Upper lobe of right lung (tissue), 1 donor: ENCODE measurements around the gene POU3F1. TPM values are rescaled to one million over a fixed set of nuclear protein-coding genes. Genes with fewer than 3 reads are reported as not detected.
A peak's percentile ranks its signal among the peaks of the same experiment; 100 is the strongest.

Source experiments
- ATAC-seq: fragments of 200-7000 bp; cut with Tn5 transposase; one replicate; pipeline ENCODE4 v1.9.1; 2020; ENCODE audit warnings: mild to moderate bottlenecking, moderate library complexity
- DNase-seq: peaks from one replicate; pipeline ENCODE4 v3.0.0-alpha.2; 2020
- H3K27ac ChIP-seq: fragments of 200-600 bp; one replicate; pipeline ENCODE4 v1.8.0; 2022
- H3K27me3 ChIP-seq: fragments of 200-600 bp; one replicate; pipeline ENCODE4 v1.8.0; 2022; ENCODE audit warnings: mild to moderate bottlenecking
- H3K36me3 ChIP-seq: fragments of 200-600 bp; one replicate; pipeline ENCODE4 v1.8.0; 2022
- H3K4me1 ChIP-seq: fragments of 200-600 bp; one replicate; pipeline ENCODE4 v1.8.0; 2022
- H3K4me3 ChIP-seq: fragments of 200-600 bp; one replicate; pipeline ENCODE4 v1.8.0; 2022; ENCODE audit warnings: mild to moderate bottlenecking
- H3K9me3 ChIP-seq: fragments of 200-600 bp; one replicate; pipeline ENCODE4 v1.8.0; 2022
- CTCF ChIP-seq: fragments of 200-600 bp; IDR thresholded peaks from one replicate; pipeline ENCODE4 v1.8.0; 2022; ENCODE audit warnings: antibody characterized with exemption
- intact Hi-C: fragments of 100-400 bp; cut with DNase I; formaldehyde crosslinking; loops from one replicate; pipeline ENCODE4 v1.11.0; 2022
- total RNA-seq: library from RNA; stranded (reverse); fragmentation: NEBNext Ultra II Directional; extraction: Animal tissue kit (Norgen Biotek cat#: 25700); gene quantifications from one replicate; pipeline ENCODE4 v1.2.1, GENCODE V29; 2021
- donor health status: DM: no; HTN: yes; CAD: no; lungs with severe emphysema.

The POU3F1 gene
- total RNA-seq, 1 donor from 2014 or later = not detected

GRCh38 chr1:38045401-38046332 lies 926 bp downstream of the POU3F1 start:
- peaks cover 56% of the 10 kb centered on the region for H3K27me3 ChIP-seq
- ATAC-seq (no peak), DNase-seq (peak; percentile 81)
- H3K36me3 ChIP-seq = no peaks in the 10 kb centered on the region
- no peak overlapping the region for H3K4me3 ChIP-seq
- intact Hi-C loops = no loop called here
- H3K9me3 ChIP-seq = no peaks in the 10 kb centered on the region
- H3K4me1 ChIP-seq = peaks cover 24% of the 10 kb centered on the region
- TF ChIP-seq CTCF = no peak
- H3K27ac ChIP-seq = no peak overlapping the region

GRCh38 chr1:38044221-38045215 lies 2.1 kb downstream of the POU3F1 start:
- H3K9me3 ChIP-seq = no peaks in the 10 kb centered on the region
- no peak overlapping the region for H3K27ac ChIP-seq
- H3K4me3 ChIP-seq = peak overlapping the region; percentile 16
- DNase-seq = peak; percentile 63
- intact Hi-C loops = no loop called here
- ATAC-seq = no peak
- H3K27me3 ChIP-seq = peaks cover 60% of the 10 kb centered on the region
- TF ChIP-seq CTCF = no peak
- peaks cover 24% of the 10 kb centered on the region for H3K4me1 ChIP-seq
- no peaks in the 10 kb centered on the region for H3K36me3 ChIP-seq

- H3K27me3 ChIP-seq = peaks cover 61% of the 10 kb centered on the region
Measured at GRCh38 chr1:38043036-38043747, 3.4 kb downstream of the POU3F1 start.

GRCh38 chr1:38041936-38042834 lies 4.4 kb downstream of the POU3F1 start:
- Histone ChIP-seq H3K36me3 (no peaks in the 10 kb centered on the region), H3K27me3 (peaks cover 61% of the 10 kb centered on the region), H3K4me3 (no peak overlapping the region), H3K27ac (no peak overlapping the region), H3K9me3 (no peaks in the 10 kb centered on the region), H3K4me1 (peaks cover 16% of the 10 kb centered on the region)
- intact Hi-C loops = no loop called here
- no peak for TF ChIP-seq CTCF
- DNase-seq (peak; percentile 42), ATAC-seq (no peak)

More at GRCh38 chr1:38043036-38043747, 3.4 kb downstream of the POU3F1 start:
- no peak for TF ChIP-seq CTCF
- Histone ChIP-seq H3K4me3 (no peak overlapping the region), H3K36me3 (no peaks in the 10 kb centered on the region), H3K27ac (no peak overlapping the region), H3K4me1 (peaks cover 24% of the 10 kb centered on the region), H3K9me3 (no peaks in the 10 kb centered on the region)
- intact Hi-C loops = no loop called here
- ATAC-seq (no peak), DNase-seq (peak; percentile 48)
